H1 (cell line): ENCODE measurements around the gene MED28. TPM values are rescaled to one million over a fixed set of nuclear protein-coding genes. Genes with fewer than 3 reads are reported as not detected.
A peak's percentile ranks its signal among the peaks of the same experiment; 100 is the strongest.

Source experiments
- ATF3 ChIP-seq: IDR thresholded peaks from 2 replicates; pipeline ENCODE4 v1.6.1; 2011; ENCODE audit warnings: low read depth, mild to moderate bottlenecking, low read length; ENCODE audit not compliant: insufficient read depth
- CEBPB ChIP-seq: IDR thresholded peaks from 2 replicates; pipeline ENCODE4 v1.6.1; 2012; ENCODE audit warnings: low read depth, low read length
- CHD2 ChIP-seq: IDR thresholded peaks from 2 replicates; pipeline ENCODE4 v1.6.1; 2012; ENCODE audit warnings: low read length, improper control_type of control experiment
- SIN3A ChIP-seq, 2 experiments: IDR thresholded peaks in 1 of 2; conservative IDR thresholded peaks in 1 of 2; 2 replicates each; pipeline ENCODE4 v1.6.1; 2011 to 2012; ENCODE audit warnings: low read length in 2 of 2, improper control_type of control experiment in 1 of 2, low read depth in 1 of 2, mild to moderate bottlenecking in 1 of 2
- TAF7 ChIP-seq: optimal IDR thresholded peaks from 2 replicates; pipeline ENCODE3; 2011; ENCODE audit warnings: low read depth, mild to moderate bottlenecking, inconsistent platforms, low read length, moderate library complexity, borderline replicate concordance
- polyA plus RNA-seq, 7 experiments: library from polyadenylated mRNA; depleted of rRNA in 3 of 7; stranded (reverse) in 5 of 7; unstranded in 2 of 7; fragments of >200 nt in 5 of 7; fragments of 200-250 nt in 2 of 7; gene quantifications; 1 replicate in 5 of 7; 2 replicates in 1 of 7; 4 replicates in 1 of 7; pipeline versions ENCODE4 v1.2.1 to v1.2.3, GENCODE V29; 2011 to 2013; ENCODE audit warnings: missing spikeins in 2 of 7, mixed read lengths in 2 of 7
- total RNA-seq: library from RNA; stranded (reverse); fragmentation: NEBNext Ultra II Directional; extraction: Animal tissue kit (Norgen Biotek cat#: 25700); gene quantifications from 2 replicates; pipeline ENCODE4 v1.2.1, GENCODE V29; 2021
- TF ChIP-seq, protein P1 (sequence below): IDR thresholded peaks from 2 replicates; pipeline ENCODE4 v1.6.1; 2011; ENCODE audit warnings: low read length, improper control_type of control experiment
- TF ChIP-seq, protein P2 (sequence below): fragments of 300-600 bp; sonication (generic); IDR thresholded peaks from 2 replicates; pipeline ENCODE4 v1.7.1; 2012; ENCODE audit warnings: low read length, moderate library complexity, mild to moderate bottlenecking, inconsistent platforms; ENCODE audit not compliant: insufficient replicate concordance

Gene MED28
- total and polyA plus RNA-seq, 2 of the 8 experiments (the other 6 are each of a cell fraction or from before 2014, with no cell fraction given), result 24.0 to 87.1 TPM

- TF ChIP-seq, protein P1, sequence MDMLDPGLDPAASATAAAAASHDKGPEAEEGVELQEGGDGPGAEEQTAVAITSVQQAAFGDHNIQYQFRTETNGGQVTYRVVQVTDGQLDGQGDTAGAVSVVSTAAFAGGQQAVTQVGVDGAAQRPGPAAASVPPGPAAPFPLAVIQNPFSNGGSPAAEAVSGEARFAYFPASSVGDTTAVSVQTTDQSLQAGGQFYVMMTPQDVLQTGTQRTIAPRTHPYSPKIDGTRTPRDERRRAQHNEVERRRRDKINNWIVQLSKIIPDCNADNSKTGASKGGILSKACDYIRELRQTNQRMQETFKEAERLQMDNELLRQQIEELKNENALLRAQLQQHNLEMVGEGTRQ, result peak; percentile 99
- TF ChIP-seq CEBPB, result peak; percentile 96
- TF ChIP-seq SIN3A (conservative IDR thresholded peaks at IDR 0.05 in 1 of 2, IDR thresholded peaks at IDR 0.05 in 1 of 2; ENCODE audit: low read depth in 1 of 2, low read length in 2 of 2), result peak in 1 of 2 experiments; percentile 88; a peak in 2 of 4 replicates
- peak; percentile 97 for TF ChIP-seq ATF3
- TF ChIP-seq, protein P2, sequence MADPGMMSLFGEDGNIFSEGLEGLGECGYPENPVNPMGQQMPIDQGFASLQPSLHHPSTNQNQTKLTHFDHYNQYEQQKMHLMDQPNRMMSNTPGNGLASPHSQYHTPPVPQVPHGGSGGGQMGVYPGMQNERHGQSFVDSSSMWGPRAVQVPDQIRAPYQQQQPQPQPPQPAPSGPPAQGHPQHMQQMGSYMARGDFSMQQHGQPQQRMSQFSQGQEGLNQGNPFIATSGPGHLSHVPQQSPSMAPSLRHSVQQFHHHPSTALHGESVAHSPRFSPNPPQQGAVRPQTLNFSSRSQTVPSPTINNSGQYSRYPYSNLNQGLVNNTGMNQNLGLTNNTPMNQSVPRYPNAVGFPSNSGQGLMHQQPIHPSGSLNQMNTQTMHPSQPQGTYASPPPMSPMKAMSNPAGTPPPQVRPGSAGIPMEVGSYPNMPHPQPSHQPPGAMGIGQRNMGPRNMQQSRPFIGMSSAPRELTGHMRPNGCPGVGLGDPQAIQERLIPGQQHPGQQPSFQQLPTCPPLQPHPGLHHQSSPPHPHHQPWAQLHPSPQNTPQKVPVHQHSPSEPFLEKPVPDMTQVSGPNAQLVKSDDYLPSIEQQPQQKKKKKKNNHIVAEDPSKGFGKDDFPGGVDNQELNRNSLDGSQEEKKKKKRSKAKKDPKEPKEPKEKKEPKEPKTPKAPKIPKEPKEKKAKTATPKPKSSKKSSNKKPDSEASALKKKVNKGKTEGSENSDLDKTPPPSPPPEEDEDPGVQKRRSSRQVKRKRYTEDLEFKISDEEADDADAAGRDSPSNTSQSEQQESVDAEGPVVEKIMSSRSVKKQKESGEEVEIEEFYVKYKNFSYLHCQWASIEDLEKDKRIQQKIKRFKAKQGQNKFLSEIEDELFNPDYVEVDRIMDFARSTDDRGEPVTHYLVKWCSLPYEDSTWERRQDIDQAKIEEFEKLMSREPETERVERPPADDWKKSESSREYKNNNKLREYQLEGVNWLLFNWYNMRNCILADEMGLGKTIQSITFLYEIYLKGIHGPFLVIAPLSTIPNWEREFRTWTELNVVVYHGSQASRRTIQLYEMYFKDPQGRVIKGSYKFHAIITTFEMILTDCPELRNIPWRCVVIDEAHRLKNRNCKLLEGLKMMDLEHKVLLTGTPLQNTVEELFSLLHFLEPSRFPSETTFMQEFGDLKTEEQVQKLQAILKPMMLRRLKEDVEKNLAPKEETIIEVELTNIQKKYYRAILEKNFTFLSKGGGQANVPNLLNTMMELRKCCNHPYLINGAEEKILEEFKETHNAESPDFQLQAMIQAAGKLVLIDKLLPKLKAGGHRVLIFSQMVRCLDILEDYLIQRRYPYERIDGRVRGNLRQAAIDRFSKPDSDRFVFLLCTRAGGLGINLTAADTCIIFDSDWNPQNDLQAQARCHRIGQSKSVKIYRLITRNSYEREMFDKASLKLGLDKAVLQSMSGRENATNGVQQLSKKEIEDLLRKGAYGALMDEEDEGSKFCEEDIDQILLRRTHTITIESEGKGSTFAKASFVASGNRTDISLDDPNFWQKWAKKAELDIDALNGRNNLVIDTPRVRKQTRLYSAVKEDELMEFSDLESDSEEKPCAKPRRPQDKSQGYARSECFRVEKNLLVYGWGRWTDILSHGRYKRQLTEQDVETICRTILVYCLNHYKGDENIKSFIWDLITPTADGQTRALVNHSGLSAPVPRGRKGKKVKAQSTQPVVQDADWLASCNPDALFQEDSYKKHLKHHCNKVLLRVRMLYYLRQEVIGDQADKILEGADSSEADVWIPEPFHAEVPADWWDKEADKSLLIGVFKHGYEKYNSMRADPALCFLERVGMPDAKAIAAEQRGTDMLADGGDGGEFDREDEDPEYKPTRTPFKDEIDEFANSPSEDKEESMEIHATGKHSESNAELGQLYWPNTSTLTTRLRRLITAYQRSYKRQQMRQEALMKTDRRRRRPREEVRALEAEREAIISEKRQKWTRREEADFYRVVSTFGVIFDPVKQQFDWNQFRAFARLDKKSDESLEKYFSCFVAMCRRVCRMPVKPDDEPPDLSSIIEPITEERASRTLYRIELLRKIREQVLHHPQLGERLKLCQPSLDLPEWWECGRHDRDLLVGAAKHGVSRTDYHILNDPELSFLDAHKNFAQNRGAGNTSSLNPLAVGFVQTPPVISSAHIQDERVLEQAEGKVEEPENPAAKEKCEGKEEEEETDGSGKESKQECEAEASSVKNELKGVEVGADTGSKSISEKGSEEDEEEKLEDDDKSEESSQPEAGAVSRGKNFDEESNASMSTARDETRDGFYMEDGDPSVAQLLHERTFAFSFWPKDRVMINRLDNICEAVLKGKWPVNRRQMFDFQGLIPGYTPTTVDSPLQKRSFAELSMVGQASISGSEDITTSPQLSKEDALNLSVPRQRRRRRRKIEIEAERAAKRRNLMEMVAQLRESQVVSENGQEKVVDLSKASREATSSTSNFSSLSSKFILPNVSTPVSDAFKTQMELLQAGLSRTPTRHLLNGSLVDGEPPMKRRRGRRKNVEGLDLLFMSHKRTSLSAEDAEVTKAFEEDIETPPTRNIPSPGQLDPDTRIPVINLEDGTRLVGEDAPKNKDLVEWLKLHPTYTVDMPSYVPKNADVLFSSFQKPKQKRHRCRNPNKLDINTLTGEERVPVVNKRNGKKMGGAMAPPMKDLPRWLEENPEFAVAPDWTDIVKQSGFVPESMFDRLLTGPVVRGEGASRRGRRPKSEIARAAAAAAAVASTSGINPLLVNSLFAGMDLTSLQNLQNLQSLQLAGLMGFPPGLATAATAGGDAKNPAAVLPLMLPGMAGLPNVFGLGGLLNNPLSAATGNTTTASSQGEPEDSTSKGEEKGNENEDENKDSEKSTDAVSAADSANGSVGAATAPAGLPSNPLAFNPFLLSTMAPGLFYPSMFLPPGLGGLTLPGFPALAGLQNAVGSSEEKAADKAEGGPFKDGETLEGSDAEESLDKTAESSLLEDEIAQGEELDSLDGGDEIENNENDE, result no peak
- peak; percentile 81 for TF ChIP-seq TAF7
- TF ChIP-seq CHD2, result no peak
Measured at GRCh38 chr4:17614416-17615299, at the start of gene MED28 (continued).
